HepG2 (cell line): ENCODE results near the gene VAV2. TPM values are rescaled to one million over a fixed set of nuclear protein-coding genes. Genes with fewer than 3 reads are reported as not detected.

Experiments used
- ATAC-seq: fragments of 200-7000 bp; cut with Tn5 transposase; 3 replicates; pipeline ENCODE4 v1.9.1; 2020; ENCODE audit warnings: mild to moderate bottlenecking, moderate library complexity
- BruUV-seq: library from RNA; stranded (reverse); fragments of 400-500 nt; replicated peaks from 2 replicates; lab custom pipeline; 2021; lab: Mats Ljungman, UMichigan
- CTCF ChIA-PET: fragments of 300-600 bp; formaldehyde crosslinking; extraction: SDS; loops from one replicate; lab custom pipeline; 2021; ENCODE audit warnings: low total read pairs, inconsistent platforms, low intra/inter-chr PET ratio; lab: Yijun Ruan, JAX
- POLR2A ChIA-PET: fragments of 350-600 bp; sonication (Branson Sonifier 250); formaldehyde crosslinking; loops from one replicate; lab custom pipeline; 2020; ENCODE audit warnings: antibody characterized with exemption, inconsistent platforms; lab: Yijun Ruan, JAX
- DNase-seq: peaks from one replicate; pipeline ENCODE4 v3.0.0-alpha.2; 2015; ENCODE audit warnings: low spot score
- FAIRE-seq: peaks from 3 replicates; lab custom pipeline; 2011; peaks lifted over from hg19 to GRCh38; lab: Jason Lieb, UNC
- H2AFZ ChIP-seq: one replicate; pipeline ENCODE4 v1.6.1; 2011; ENCODE audit warnings: low read length, inconsistent platforms
- H3K27ac ChIP-seq: fragments of 300-600 bp; 3 replicates; pipeline ENCODE4 v1.8.0; 2011; ENCODE audit warnings: mixed run types, mild to moderate bottlenecking, mixed read lengths, low read length, inconsistent platforms; ENCODE audit not compliant: insufficient read depth; ENCODE audit errors: extremely low read length
- H3K27me3 ChIP-seq, 2 experiments: fragments of 200-600 bp in 1 of 2; 2 replicates in 1 of 2; 3 replicates in 1 of 2; pipeline versions ENCODE4 v1.6.0 to v1.8.0; 2011; ENCODE audit warnings: low read length in 2 of 2, mild to moderate bottlenecking in 2 of 2, moderate library complexity in 2 of 2, inconsistent platforms in 1 of 2; ENCODE audit not compliant: insufficient read depth in 2 of 2, control insufficient read depth in 1 of 2
- H3K36me3 ChIP-seq, 2 experiments: fragments of 200-600 bp in 1 of 2; replicated peaks in 1 of 2; 2 replicates in 1 of 2; 3 replicates in 1 of 2; pipeline versions ENCODE4 v1.5.1 to v1.8.0; 2011; ENCODE audit warnings: low read length in 2 of 2, inconsistent platforms in 1 of 2; ENCODE audit not compliant: insufficient read depth in 2 of 2, control insufficient read depth in 1 of 2
- H3K4me1 ChIP-seq: 2 replicates; pipeline ENCODE4 v1.5.1; 2012; ENCODE audit warnings: low read length, inconsistent platforms; ENCODE audit not compliant: insufficient read depth
- H3K4me2 ChIP-seq: 2 replicates; pipeline ENCODE4 v1.6.0; 2011; ENCODE audit warnings: low read depth, low read length, inconsistent platforms
- H3K4me3 ChIP-seq, 3 experiments: fragments of 200-600 bp in 1 of 3; sonication (generic), shearing (Covaris generic) in 1 of 3; replicated peaks in 1 of 3; 2 replicates each; pipeline ENCODE4 v1.5.1; 2011 to 2016; ENCODE audit warnings: low read length in 3 of 3, inconsistent platforms in 2 of 3, low read depth in 2 of 3, mild to moderate bottlenecking in 2 of 3, control low read depth in 1 of 3, mixed read lengths in 1 of 3; ENCODE audit not compliant: insufficient read depth in 1 of 3
- H3K79me2 ChIP-seq: one replicate; pipeline ENCODE4 v1.6.1; 2011; ENCODE audit warnings: low read length, inconsistent platforms; ENCODE audit not compliant: insufficient read depth
- H3K9ac ChIP-seq: 2 replicates; pipeline ENCODE4 v1.6.0; 2011; ENCODE audit warnings: mild to moderate bottlenecking, low read depth, low read length, inconsistent platforms; ENCODE audit not compliant: insufficient read depth
- H3K9me3 ChIP-seq: 2 replicates; pipeline ENCODE4 v1.5.1; 2012; ENCODE audit warnings: mild to moderate bottlenecking, low read length
- H4K20me1 ChIP-seq: 2 replicates; pipeline ENCODE4 v1.6.0; 2011; ENCODE audit warnings: inconsistent platforms, mild to moderate bottlenecking, low read length, moderate library complexity; ENCODE audit not compliant: insufficient read depth
- BRF2 ChIP-seq: sonication (generic); formaldehyde crosslinking; IDR thresholded peaks from 2 replicates; pipeline ENCODE4 v1.8.1; 2022; ENCODE audit warnings: mild to moderate bottlenecking, missing genetic modification reagents
- CHCHD3 ChIP-seq: sonication (generic); formaldehyde crosslinking; IDR thresholded peaks from 2 replicates; pipeline ENCODE4 v1.8.0; 2022; ENCODE audit warnings: mild to moderate bottlenecking, missing genetic modification reagents, moderate library complexity
- DPF2 ChIP-seq: sonication (generic); formaldehyde crosslinking; IDR thresholded peaks from 2 replicates; pipeline ENCODE4 v1.4.0; 2020; ENCODE audit warnings: mild to moderate bottlenecking, low read depth, missing genetic modification reagents, borderline replicate concordance
- FOXK1 ChIP-seq: sonication (generic); formaldehyde crosslinking; IDR thresholded peaks from 2 replicates; pipeline ENCODE4 v1.4.0; 2020; ENCODE audit warnings: low read depth, missing genetic modification reagents, borderline replicate concordance
- NONO ChIP-seq, 2 experiments: fragments of 450-650 bp in 1 of 2; sonication (generic) in 1 of 2; formaldehyde crosslinking in 1 of 2; IDR thresholded peaks in 1 of 2; conservative IDR thresholded peaks in 1 of 2; 2 replicates each; pipeline versions ENCODE4 v1.6.1 to v1.8.0; 2017 to 2022; ENCODE audit warnings: mild to moderate bottlenecking in 1 of 2, missing genetic modification reagents in 1 of 2, moderate library complexity in 1 of 2
- PLSCR1 ChIP-seq: sonication (generic); formaldehyde crosslinking; IDR thresholded peaks from 2 replicates; pipeline ENCODE4 v1.5.0; 2020; ENCODE audit warnings: missing genetic modification reagents, mild to moderate bottlenecking, borderline replicate concordance
- PRDM4 ChIP-seq: sonication (generic); formaldehyde crosslinking; IDR thresholded peaks from 2 replicates; pipeline ENCODE4 v1.9.0; 2021; ENCODE audit warnings: missing genetic modification reagents, borderline replicate concordance
- TFAP4 ChIP-seq: sonication (generic); IDR thresholded peaks from 2 replicates; pipeline ENCODE4 v1.6.1; 2016; ENCODE audit warnings: low read depth, borderline replicate concordance
- ZBTB21 ChIP-seq: sonication (generic); formaldehyde crosslinking; IDR thresholded peaks from 2 replicates; pipeline ENCODE4 v1.4.0; 2020; ENCODE audit warnings: missing genetic modification reagents
- ZC3H4 ChIP-seq: sonication (generic); formaldehyde crosslinking; IDR thresholded peaks from 2 replicates; pipeline ENCODE4 v1.4.0; 2020; ENCODE audit warnings: missing genetic modification reagents, borderline replicate concordance
- ZFAT ChIP-seq: sonication (generic); formaldehyde crosslinking; conservative IDR thresholded peaks from 2 replicates; pipeline ENCODE4 v1.8.1; 2023; ENCODE audit warnings: missing genetic modification reagents, inconsistent platforms
- ZNF124 ChIP-seq: sonication (generic); formaldehyde crosslinking; IDR thresholded peaks from 2 replicates; pipeline ENCODE4 v1.4.0; 2020; ENCODE audit warnings: missing genetic modification reagents
- ZNF274 ChIP-seq: sonication (generic); formaldehyde crosslinking; IDR thresholded peaks from 2 replicates; pipeline ENCODE4 v1.5.1; 2020; ENCODE audit warnings: mild to moderate bottlenecking, missing genetic modification reagents
- ZNF362 ChIP-seq: sonication (generic); formaldehyde crosslinking; IDR thresholded peaks from 2 replicates; pipeline ENCODE4 v1.4.0; 2020; ENCODE audit warnings: missing genetic modification reagents, mild to moderate bottlenecking, borderline replicate concordance
- ZNF569 ChIP-seq: sonication (generic); formaldehyde crosslinking; IDR thresholded peaks from 2 replicates; pipeline ENCODE4 v1.5.0; 2020; ENCODE audit warnings: mild to moderate bottlenecking, missing genetic modification reagents, moderate library complexity, borderline replicate concordance
- ZNF589 ChIP-seq: sonication (generic); formaldehyde crosslinking; conservative IDR thresholded peaks from 2 replicates; pipeline ENCODE4 v1.8.0; 2022; ENCODE audit warnings: mild to moderate bottlenecking, moderate library complexity, missing genetic modification reagents
- ZNF616 ChIP-seq: sonication (generic); formaldehyde crosslinking; IDR thresholded peaks from 2 replicates; pipeline ENCODE4 v1.5.0; 2020; ENCODE audit warnings: low read depth, mild to moderate bottlenecking, missing genetic modification reagents
- ZZZ3 ChIP-seq: sonication (generic); formaldehyde crosslinking; IDR thresholded peaks from 2 replicates; pipeline ENCODE4 v1.4.0; 2020; ENCODE audit warnings: missing genetic modification reagents, mild to moderate bottlenecking, borderline replicate concordance
- WGBS: methylation state at CpG from one replicate; pipeline ENCODE4 v1.1.6; 2017; ENCODE audit warnings: low lambda C conversion rate; 5-methylcytosine and 5-hydroxymethylcytosine counted together
- in situ Hi-C: cut with HindIII; loops from 2 replicates; pipeline ENCODE4 v1.10.0; 2017; ENCODE audit warnings: low pct_unique_long_range_greater_than_20kb; ENCODE audit not compliant: extremely low pct_ligation_motif_present
- intact Hi-C: fragments of 100-400 bp; cut with micrococcal nuclease; formaldehyde crosslinking; loops from one replicate; pipeline ENCODE4 v1.10.0; 2022; ENCODE audit not compliant: unreplicated experiment
- polyA plus RNA-seq, 8 experiments: library from polyadenylated mRNA; depleted of rRNA in 3 of 8; stranded (reverse) in 7 of 8; unstranded in 1 of 8; fragments of >200 nt; fragmentation: Illumina TruSeq in 4 of 8; extraction: Trizol in 4 of 8; gene quantifications; 2 replicates each; pipeline versions ENCODE4 v1.2.1 to v1.2.3, GENCODE V29; 2011 to 2016; ENCODE audit warnings: low read depth in 4 of 8, missing spikeins in 1 of 8, mixed read lengths in 1 of 8; ENCODE audit not compliant: insufficient read depth in 1 of 8
- total RNA-seq, 5 experiments: library from RNA; depleted of rRNA; stranded (reverse); fragments of >200 nt; fragmentation: Illumina TruSeq; extraction: Trizol; gene quantifications; 2 replicates each; pipeline ENCODE4 v1.2.3, GENCODE V29; 2016; ENCODE audit warnings: low read depth in 1 of 5

The VAV2 gene
- total and polyA plus RNA-seq, 2 of the 13 experiments (the other 11 are each of a cell fraction or from before 2014, with no cell fraction given), result 22.5 to 22.9 TPM

GRCh38 chr9:133873009-133873408 is 119.1 kb downstream of the VAV2 start:
- BruUV-seq, result no TSS peak
- FAIRE-seq, result no peak
- Histone ChIP-seq H3K27me3 (no peaks in the 10 kb centered on the region), H2AFZ (no peak overlapping the region), H3K9me3 (no peaks in the 10 kb centered on the region), H3K4me2 (no peak overlapping the region), H3K36me3 (peaks cover 1 to 11% of the 10 kb centered on the region in 2 experiments; a peak in 2 of 5 replicates), H3K27ac (no peak overlapping the region), H3K4me1 (peaks cover 24% of the 10 kb centered on the region), H4K20me1 (peaks cover 65% of the 10 kb centered on the region; the same call in 1 of the 2 replicates), H3K4me3 (no peak overlapping the region), H3K9ac (no peak overlapping the region), H3K79me2 (peaks cover 73% of the 10 kb centered on the region)
- in situ Hi-C loops, result no loop called here
- no peak for DNase-seq
- POLR2A ChIA-PET, result interaction anchor here (1.7 kb wide), 1 partner anchor 44 kb away, joined by 4 read pairs; no protein-coding TSS in a partner anchor
- CTCF ChIA-PET, result no interaction called here
- WGBS, result 100% methylated on average over 4 of the region's 9 CpGs
- TF ChIP-seq DPF2 (CRISPR knock-in tag) (no peak), NONO (IDR thresholded peaks at IDR 0.05) (no peak), NONO (CRISPR knock-in tag; conservative IDR thresholded peaks at IDR 0.05) (no peak), ZZZ3 (CRISPR knock-in tag) (no peak), PLSCR1 (CRISPR knock-in tag) (no peak), FOXK1 (CRISPR knock-in tag) (no peak), ZNF362 (CRISPR knock-in tag) (no peak), ZNF616 (no peak), CHCHD3 (CRISPR knock-in tag) (no peak), ZBTB21 (no peak), ZC3H4 (no peak), ZNF569 (CRISPR knock-in tag) (no peak), ZFAT (no peak), ZNF124 (CRISPR knock-in tag) (no peak), BRF2 (no peak), TFAP4 (no peak), ZNF274 (CRISPR knock-in tag) (no peak), ZNF589 (CRISPR knock-in tag) (no peak), PRDM4 (CRISPR knock-in tag) (no peak)
- ATAC-seq, result no peak
- intact Hi-C loops, result no loop called here
